HG03095 (cell line): Measurements from ENCODE around the gene BABAM2.

Experiments
- ATAC-seq: cut with Tn5 transposase; IDR thresholded peaks from one replicate; pipeline ENCODE4 v1.9.1; 2021; ENCODE audit warnings: moderate library complexity; ENCODE audit not compliant: unreplicated experiment

The BABAM2 gene

DNA sequence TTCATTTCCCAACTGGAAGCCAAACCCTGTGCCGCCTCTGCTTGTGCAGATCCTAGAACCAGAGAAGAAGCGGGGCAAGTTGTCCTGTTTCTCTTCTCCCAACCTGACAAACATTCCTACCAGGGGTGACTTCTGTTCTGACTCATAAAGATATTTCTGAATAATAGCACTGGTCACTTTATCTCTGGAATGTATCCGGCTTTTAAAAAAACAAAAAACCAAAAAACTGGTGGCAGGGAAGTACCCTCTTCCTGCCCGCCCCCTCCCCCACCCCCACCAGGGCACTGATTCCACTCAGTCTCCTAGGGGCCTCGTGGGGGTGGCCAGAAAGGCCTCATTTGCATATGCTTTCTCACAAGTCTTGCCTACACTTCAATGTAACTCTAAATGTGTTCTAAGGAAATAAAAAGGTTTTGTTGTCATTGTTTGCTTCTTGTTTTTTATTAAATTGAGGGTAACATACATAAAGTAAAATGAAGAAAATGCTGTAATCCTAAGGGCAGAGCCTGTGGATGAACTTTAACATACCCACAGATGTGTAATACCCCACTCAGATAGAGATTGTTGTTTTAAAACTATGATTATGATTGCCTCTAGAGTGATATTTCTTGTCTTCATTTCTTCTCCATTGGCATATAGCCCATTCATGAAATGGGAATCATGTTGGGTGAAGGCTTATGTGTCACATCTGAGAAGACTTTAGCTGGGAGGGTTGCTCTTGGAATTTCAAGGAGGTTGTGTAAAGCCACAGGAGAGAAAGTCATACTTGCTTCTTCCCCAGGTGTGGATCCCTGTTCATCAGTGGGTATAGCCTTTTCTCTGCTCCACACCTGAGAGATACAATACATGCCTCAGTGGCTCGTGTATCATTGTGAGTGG is 496.8 kb downstream of the BABAM2 start:
- ATAC-seq: no peak
